ENCODE measurements around the gene UNC13C. TPM values are rescaled to one million over a fixed set of nuclear protein-coding genes. Genes with fewer than 3 reads are reported as not detected.

Gene UNC13C
- total RNA-seq, 4 donors from 2014 or later = 0.17 to 0.44 TPM; not detected in 2

DNA sequence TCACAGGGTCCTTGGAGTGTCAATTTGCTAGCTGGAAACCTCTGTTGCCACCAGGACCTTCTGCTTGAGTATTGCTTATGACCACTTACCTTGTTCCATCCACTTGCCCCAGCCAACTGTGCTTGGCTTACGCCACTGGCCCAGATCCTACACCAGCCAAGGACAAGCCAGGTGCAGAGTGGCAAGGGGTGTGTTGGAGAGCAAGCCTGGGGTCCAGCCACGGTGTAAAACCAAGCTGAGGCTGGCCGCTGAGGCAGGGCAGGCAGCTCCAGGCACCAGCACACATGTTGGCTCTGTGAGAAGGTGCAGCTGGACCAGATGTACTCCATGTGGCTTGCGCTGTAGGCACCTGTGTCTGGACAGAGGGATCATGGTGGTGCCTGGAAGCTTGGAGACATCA is 248.2 kb downstream of the UNC13C start:
- TF ChIP-seq, protein P1, sequence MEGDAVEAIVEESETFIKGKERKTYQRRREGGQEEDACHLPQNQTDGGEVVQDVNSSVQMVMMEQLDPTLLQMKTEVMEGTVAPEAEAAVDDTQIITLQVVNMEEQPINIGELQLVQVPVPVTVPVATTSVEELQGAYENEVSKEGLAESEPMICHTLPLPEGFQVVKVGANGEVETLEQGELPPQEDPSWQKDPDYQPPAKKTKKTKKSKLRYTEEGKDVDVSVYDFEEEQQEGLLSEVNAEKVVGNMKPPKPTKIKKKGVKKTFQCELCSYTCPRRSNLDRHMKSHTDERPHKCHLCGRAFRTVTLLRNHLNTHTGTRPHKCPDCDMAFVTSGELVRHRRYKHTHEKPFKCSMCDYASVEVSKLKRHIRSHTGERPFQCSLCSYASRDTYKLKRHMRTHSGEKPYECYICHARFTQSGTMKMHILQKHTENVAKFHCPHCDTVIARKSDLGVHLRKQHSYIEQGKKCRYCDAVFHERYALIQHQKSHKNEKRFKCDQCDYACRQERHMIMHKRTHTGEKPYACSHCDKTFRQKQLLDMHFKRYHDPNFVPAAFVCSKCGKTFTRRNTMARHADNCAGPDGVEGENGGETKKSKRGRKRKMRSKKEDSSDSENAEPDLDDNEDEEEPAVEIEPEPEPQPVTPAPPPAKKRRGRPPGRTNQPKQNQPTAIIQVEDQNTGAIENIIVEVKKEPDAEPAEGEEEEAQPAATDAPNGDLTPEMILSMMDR (IDR thresholded peaks at IDR 0.05; ENCODE audit: low read depth) = no peak

DNA sequence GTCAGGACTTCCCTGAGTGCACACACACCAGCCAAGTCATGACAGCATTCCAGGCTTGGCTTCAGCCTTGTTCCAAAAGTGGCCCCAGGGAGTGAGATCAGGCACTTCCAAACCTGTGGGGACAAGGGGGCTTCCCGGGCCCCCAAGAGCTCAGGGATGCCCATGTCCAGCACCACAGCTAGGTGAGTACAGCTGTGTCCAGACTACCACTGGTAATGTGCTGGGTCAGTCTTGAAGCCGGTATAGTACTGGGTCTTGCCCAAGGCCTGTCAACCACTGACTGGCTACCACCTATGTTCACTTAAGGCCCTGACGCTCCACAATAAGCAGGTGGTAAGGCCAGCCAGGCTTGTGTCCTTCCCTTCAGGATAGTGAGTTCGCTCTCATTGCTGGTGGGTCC is 249.3 kb downstream of the UNC13C start:
- TF ChIP-seq, protein P1 (IDR thresholded peaks at IDR 0.05; ENCODE audit: low read depth) = no peak

DNA sequence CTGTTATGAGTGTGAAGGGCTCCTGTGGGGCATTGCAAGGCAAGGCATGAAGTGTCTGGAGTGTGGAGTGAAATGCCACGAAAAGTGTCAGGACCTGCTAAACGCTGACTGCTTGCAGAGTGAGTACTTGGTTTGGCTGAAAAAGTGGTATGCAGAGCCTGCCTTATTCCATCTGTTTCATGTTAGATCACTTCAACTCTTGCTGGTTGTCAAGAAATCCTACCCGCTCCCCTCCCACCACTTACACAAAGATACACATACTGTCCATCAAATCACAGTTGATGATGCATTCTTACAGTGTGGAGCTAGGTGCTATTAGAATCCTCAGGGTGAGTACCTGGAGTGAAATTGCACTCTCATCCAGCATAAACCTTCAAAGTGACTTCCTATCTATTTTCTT is 272.1 kb downstream of the UNC13C start:
- TF ChIP-seq, protein P1 (IDR thresholded peaks at IDR 0.05; ENCODE audit: low read depth) = no peak

DNA sequence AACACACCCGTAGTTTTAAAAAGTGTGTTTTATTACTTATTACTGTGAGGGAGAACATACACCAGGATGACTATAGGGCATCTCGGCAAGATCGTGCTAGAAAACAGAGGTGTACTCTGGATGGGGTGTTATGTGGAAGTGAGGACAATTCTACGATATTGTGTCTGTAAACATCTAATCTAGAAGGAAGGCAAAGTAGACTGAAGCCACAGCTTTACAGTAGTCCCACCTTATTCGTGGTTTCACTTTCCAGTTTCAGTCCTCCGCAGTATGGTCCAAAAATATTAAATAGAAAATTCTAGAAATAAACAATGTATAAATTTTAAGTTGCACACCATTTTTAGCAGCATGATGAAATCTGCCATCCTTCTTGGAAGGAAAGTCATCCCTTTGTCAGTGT is 277.9 kb downstream of the UNC13C start:
- TF ChIP-seq, protein P1 (IDR thresholded peaks at IDR 0.05; ENCODE audit: low read depth) = no peak

DNA sequence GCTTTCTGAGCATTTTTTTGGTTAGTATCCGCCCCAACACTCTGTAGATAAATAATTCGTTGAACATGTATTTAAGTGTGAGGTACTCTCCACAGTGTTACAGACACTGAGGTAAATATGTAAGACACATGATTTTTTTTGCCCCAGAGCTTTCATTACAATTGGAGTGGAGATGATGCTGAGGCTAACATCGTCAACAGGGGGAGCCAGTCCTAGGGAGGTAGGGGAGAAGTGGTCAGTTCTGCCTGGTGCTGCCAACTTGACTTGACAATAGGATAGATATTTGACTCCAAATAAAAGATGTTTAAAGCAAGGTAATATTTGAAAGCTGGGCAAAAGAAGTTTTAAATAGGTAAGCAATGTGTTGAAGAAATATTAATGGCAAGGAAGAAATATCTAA is 295.7 kb downstream of the UNC13C start:
- TF ChIP-seq, protein P1 (IDR thresholded peaks at IDR 0.05; ENCODE audit: low read depth) = no peak

DNA sequence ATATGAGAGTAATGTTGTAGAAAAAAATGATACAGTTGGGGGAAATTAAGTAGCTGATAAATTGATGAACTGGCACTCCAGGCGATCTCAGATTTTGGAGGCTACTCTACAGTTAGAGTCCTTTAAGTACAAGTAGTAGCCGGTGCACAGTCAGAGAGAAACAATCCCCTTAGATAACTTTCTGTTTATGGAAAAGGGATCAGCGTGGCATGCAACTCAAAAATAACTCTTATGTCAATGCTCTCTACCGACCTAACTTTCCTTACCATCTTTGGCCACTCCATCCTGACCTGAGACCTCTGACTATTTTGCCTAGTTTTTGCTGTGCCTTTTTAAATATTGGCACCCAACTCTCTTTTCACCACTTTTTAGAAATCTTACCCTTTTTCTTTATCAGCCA is 299.6 kb downstream of the UNC13C start:
- TF ChIP-seq, protein P1 (IDR thresholded peaks at IDR 0.05; ENCODE audit: low read depth) = no peak

DNA sequence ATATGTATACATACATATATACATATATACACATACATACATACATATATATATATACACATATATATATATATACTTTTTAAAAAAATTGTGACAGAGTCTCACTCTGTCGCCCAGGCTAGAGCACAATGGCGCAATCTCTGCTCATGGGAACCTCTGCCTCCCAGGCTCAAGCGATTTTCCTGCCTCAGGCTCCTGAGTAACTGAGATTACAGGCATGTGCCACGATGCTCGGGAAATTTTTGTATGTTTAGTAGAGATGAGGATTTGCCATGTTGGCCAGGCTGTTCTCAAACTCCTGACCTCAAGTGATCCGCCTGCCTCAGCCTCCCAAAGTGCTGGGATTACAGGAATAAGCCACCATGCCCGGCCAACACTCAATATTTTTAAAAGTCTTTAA is 302.5 kb downstream of the UNC13C start:
- TF ChIP-seq, protein P1 (IDR thresholded peaks at IDR 0.05; ENCODE audit: low read depth) = no peak
